Measurements from ENCODE around the gene ZNF786. TPM values are rescaled to one million over a fixed set of nuclear protein-coding genes. Genes with fewer than 3 reads are reported as not detected.
"Not testable (repeated sequence)": the region's sequence is repeated elsewhere in the genome, so short reads cannot be mapped to it uniquely, and the experiment has no call there.

Gene ZNF786
- total RNA-seq, 4 donors from 2014 or later, result 8.3 to 19.1 (median 16.3) TPM

DNA sequence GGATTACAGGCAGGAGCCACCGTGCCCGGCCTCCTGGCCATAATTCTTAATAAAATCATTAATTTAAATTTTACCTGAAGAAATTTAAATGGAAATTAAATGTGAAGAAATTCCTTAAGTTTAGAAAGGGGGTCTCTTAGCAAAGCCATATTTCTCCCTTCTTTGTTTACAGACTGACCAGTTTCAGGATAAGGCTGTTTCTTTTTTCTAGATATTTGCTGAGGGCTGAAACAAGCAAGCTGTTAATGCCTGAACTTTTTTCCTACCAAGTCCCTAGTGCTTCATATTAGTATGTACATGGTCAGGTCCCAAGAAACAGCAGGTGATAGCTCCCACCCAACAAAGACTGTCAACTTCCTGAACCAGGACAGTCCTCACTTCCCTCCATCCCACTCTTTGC lies 44.1 kb downstream of the ZNF786 start:
- H3K4me3 ChIP-seq (ENCODE audit: low read depth, poor library complexity, severe bottlenecking), result no peak overlapping the region
- DNase-seq (ENCODE audit: low spot score in 2 of 2), result no peak
- 91 to 95% methylated on average over 2 of the region's 2 CpGs for WGBS, 2 donors
- TF ChIP-seq, protein P1, sequence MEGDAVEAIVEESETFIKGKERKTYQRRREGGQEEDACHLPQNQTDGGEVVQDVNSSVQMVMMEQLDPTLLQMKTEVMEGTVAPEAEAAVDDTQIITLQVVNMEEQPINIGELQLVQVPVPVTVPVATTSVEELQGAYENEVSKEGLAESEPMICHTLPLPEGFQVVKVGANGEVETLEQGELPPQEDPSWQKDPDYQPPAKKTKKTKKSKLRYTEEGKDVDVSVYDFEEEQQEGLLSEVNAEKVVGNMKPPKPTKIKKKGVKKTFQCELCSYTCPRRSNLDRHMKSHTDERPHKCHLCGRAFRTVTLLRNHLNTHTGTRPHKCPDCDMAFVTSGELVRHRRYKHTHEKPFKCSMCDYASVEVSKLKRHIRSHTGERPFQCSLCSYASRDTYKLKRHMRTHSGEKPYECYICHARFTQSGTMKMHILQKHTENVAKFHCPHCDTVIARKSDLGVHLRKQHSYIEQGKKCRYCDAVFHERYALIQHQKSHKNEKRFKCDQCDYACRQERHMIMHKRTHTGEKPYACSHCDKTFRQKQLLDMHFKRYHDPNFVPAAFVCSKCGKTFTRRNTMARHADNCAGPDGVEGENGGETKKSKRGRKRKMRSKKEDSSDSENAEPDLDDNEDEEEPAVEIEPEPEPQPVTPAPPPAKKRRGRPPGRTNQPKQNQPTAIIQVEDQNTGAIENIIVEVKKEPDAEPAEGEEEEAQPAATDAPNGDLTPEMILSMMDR (IDR thresholded peaks at IDR 0.05), result no peak
- TF ChIP-seq POLR2A (IDR thresholded peaks at IDR 0.05), result no peak
- intact Hi-C loops (cut with DNase I; ENCODE audit: low total_unique reads), result no loop called here

DNA sequence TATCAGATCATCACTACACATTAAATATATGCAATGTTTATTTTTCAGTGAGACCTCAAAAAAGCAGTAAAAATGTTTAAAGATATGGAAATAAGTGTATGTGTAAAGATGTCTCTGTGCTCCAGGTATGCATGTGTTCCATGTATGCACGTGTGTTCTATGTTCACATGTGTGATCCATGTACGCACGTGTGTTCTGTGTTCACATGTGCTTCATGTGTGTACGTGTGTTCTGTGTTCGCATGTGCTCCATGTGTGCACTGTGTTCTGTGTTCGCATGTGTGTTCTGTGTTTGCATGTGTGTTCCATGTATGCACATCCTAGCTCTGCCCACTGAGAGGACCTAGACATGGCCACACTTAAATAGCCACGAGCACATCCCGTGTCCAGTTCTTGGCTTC lies 46.6 kb downstream of the ZNF786 start:
- intact Hi-C loops (cut with DNase I; ENCODE audit: low total_unique reads), result no loop called here
- TF ChIP-seq POLR2A (IDR thresholded peaks at IDR 0.05), result no peak
- TF ChIP-seq, protein P1 (IDR thresholded peaks at IDR 0.05), result no peak
- DNase-seq (ENCODE audit: low spot score in 2 of 2), result no peak
- no peak overlapping the region for H3K4me3 ChIP-seq (ENCODE audit: low read depth, poor library complexity, severe bottlenecking)
- 90% methylated on average over 8 of the region's 8 CpGs for WGBS, 2 donors

DNA sequence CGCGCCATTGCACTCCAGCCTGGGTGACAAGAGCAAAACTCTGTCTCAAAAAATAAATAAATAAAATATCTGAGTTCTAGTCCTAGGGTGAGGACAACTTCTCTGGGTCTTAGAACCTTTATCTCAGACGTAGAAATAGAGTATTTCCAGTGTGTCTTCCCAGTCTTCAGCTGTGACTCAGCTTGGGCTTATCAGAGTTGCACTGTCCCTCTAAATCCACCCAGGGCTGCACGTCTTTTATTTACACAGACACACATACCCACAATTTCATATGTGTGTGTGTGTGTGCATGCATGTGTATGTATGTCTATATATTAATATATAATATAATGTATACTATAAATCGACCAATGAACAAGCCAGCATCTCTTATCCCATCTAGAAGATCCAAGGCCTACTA lies 49.2 kb downstream of the ZNF786 start:
- intact Hi-C loops (cut with DNase I; ENCODE audit: low total_unique reads), result no loop called here
- 74 to 78% methylated on average over 5 of the region's 5 CpGs for WGBS, 2 donors
- TF ChIP-seq, protein P1 (IDR thresholded peaks at IDR 0.05), result no peak
- no peak for TF ChIP-seq POLR2A (IDR thresholded peaks at IDR 0.05)
- H3K4me3 ChIP-seq (ENCODE audit: low read depth, poor library complexity, severe bottlenecking), result no peak overlapping the region
- DNase-seq (ENCODE audit: low spot score in 2 of 2), result no peak

DNA sequence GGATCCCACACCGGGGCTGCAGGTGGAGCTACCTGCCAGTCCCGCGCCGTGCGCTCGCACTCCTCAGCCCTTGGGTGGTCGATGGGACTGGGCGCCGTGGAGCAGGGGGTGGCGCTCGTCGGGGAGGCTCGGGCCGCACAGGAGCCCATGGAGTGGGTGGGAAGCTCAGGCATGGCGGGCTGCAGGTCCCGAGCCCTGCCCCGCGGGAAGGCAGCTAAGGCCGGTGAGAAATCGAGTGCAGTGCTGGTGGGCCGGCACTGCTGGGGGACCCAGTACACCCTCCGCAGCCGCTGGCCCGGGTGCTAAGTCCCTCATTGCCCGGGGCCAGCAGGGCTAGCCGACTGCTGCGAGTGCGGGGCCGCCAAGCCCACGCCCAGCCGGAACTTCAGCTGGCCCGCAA lies 51.9 kb downstream of the ZNF786 start:
- DNase-seq (ENCODE audit: low spot score in 2 of 2); H3K4me3 ChIP-seq (ENCODE audit: low read depth, poor library complexity, severe bottlenecking); intact Hi-C loops (cut with DNase I; ENCODE audit: low total_unique reads): not testable (repeated sequence)
- WGBS, 2 donors, result 92 to 96% methylated on average over 19 to 32 of the region's 32 CpGs

DNA sequence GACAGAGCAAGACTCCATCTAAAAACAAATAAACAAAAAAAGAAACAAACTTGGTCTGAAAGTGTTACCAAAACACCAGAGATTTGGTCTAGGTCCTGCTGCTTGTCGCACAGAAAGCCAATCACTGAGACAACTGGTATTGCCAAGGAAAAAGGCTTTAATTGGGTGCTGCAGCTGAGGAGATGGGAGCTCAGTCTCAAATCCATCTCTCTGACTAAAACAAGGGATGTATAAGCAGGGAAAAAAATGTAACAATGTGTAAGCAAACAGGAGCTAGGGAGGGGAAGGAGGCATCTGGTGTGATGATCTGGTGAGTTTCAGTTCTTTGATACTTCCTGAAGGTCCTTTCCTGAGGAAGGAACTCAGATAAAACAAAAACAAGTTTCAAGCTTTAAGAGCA lies 53.8 kb downstream of the ZNF786 start:
- intact Hi-C loops (cut with DNase I; ENCODE audit: low total_unique reads), result no loop called here
- WGBS, 2 donors, result 92 to 93% methylated on average over 1 of the region's 1 CpG
- H3K4me3 ChIP-seq (ENCODE audit: low read depth, poor library complexity, severe bottlenecking), result no peak overlapping the region
- TF ChIP-seq, protein P1 (IDR thresholded peaks at IDR 0.05), result no peak
- TF ChIP-seq POLR2A (IDR thresholded peaks at IDR 0.05), result no peak
- no peak for DNase-seq (ENCODE audit: low spot score in 2 of 2)

DNA sequence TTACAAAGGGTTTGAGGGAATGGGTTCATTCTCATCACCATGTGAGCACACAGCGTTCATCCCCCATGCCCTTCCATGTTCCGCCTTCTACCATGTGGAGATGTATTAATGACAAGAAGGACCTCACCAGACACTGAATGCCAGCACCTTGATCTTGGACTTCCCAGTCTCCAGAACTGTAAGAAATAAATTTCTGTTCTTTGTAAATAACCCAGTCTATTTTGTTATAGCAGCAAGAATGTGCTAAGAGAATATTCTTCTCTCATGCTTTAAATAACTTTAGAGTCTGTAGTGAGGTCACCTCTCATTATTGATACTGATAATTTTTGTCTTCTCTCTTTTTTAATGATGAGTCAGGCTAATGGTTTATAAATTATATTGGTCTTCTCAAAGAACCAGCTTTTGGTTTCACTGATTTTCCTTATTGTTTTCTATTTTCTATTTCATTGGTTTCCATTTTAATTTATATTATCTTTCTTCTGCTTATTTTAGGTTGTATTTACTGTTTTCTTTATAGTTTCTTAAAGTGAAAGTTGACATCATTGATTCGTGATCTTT lies 59.1 kb downstream of the ZNF786 start:
- 95 to 96% methylated on average over 3 of the region's 3 CpGs for WGBS, 2 donors
- intact Hi-C loops (cut with DNase I; ENCODE audit: low total_unique reads), result no loop called here
- DNase-seq (ENCODE audit: low spot score in 2 of 2), result no peak
- TF ChIP-seq, protein P1 (IDR thresholded peaks at IDR 0.05), result no peak
- TF ChIP-seq POLR2A (IDR thresholded peaks at IDR 0.05), result no peak
- H3K4me3 ChIP-seq (ENCODE audit: low read depth, poor library complexity, severe bottlenecking), result no peak overlapping the region

DNA sequence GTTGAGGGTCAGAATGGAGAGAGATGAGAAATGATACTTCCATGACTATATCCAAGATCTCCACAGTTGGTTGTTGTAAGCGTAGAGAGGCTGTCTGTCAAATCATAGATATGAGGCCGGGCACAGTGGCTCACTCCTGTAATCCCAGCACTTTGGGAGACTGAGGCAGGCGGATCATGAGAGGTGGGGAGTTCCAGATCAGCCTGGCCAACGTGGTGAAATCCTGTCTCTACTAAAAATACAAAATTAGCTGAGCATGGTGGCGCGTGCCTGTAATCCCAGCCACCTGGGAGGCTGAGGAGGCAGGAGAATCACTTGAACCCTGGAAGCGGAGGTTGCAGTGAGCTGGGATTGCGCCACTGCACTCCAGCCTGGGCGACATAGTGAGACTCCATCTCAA lies 60.1 kb downstream of the ZNF786 start:
- H3K4me3 ChIP-seq (ENCODE audit: low read depth, poor library complexity, severe bottlenecking); DNase-seq (ENCODE audit: low spot score in 2 of 2); intact Hi-C loops (cut with DNase I; ENCODE audit: low total_unique reads): not testable (repeated sequence)
- WGBS, 2 donors, result 95 to 96% methylated on average over 9 of the region's 9 CpGs
